ENCODE measurements around the gene DCXR.
A peak's percentile ranks its signal among the peaks of the same experiment; 100 is the strongest.

The DCXR gene

DNA sequence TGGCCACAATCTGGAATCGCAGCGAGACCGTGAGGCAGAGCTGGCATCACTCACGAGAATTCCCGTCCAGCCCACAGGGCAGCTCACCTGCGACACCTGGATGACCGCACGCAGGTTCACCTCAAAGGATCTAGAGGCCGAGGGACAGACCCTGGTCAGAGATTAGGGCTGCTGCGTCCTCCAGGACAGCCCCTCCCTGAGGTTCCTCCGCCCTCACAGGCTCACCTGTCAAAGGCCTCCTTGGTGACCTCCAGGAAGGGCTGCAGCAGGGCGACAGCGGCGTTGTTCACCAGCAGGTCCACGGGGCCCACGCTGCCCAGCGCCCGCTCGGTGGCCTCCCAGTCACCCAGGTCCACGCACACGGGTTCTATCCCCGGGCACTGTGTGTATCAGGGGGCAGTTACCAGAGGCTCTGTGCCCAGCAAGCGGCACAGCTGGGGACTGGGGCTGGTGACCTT is 834 bp downstream of the DCXR start:
- no peak for DNase-seq

DNA sequence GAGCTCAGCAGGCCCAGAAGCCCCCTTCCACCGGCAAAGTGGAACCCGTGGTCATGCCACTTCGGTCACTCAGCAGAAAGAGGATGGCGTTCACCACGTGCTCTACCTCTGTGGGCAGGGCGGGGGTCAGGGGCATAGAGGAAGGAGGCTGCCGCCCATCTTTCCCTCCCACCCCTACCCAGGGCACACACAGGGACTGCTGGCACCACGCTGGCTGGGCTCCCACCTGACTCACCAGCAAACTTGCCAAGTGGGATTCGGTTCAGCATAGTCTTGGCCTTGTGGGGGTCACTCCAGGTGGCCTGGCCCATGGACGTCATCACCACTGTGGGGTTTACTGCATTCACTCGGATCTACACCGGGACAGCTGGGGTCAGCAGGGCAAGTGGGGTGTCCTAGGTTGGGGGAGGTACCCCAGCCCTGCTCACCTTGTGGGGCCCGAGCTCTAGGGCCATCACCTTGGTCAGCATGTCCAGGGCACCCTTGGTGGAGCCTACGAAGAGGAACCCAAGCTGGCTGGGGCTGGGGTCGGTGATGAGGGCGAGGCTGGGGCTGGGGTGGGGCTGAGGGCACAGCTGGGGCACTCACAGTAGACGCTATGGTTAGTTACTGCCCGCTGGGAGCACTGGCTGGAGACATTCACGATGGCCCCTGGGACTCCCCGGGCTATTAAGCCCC is 1.4 kb downstream of the DCXR start:
- no peak for DNase-seq

DNA sequence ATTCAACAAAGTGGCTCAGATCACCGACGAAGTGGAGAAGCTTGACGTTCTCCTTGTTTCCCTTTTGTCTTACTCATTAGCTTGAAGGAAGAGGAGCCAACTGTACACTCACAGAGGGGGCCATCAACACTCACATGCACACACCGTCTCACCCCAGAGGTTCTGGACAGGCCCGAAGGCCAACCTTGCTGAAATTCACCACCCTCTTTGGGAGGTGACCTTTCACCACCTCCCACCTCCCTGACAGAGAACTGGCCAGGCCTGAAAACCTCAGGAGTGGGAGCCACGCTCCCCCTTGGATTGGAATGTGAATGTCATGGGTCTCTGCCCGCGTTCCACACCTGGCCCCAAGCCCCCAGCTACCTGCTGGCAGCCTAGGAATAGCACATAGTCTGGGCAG is 2.0 kb downstream of the DCXR start:
- DNase-seq, result no peak

DNA sequence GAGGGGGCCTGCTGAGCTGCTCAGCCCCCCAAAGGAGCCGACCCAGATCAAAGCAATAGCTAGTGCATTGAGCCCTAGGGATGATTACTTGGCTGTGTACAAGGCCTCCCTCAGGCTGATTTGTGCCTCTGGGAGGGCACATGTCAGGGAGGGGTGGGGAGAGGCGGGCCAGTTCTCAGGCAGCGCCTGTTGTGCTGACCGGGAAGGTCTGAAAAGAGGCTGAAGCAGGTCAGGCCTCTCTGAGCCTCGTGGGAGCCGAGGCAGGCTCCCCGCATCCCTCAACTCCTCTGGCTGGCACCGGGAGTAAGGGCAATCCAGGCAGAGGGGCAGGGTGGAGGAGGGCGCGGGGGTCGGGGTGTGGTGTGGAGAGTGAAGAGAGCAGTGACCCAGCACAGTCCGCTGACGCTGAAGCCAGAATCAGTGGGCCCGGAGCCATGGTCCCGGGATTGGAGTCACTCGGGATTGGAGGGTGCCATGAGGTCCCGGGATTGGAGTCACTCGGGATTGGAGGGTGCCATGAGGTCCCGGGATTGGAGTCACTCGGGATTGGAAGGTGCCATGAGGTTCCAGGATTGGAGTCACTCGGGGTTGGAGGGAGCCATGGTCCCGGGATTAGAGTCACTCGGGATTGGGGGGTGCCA is 3.0 kb downstream of the DCXR start:
- DNase-seq, result no peak

DNA sequence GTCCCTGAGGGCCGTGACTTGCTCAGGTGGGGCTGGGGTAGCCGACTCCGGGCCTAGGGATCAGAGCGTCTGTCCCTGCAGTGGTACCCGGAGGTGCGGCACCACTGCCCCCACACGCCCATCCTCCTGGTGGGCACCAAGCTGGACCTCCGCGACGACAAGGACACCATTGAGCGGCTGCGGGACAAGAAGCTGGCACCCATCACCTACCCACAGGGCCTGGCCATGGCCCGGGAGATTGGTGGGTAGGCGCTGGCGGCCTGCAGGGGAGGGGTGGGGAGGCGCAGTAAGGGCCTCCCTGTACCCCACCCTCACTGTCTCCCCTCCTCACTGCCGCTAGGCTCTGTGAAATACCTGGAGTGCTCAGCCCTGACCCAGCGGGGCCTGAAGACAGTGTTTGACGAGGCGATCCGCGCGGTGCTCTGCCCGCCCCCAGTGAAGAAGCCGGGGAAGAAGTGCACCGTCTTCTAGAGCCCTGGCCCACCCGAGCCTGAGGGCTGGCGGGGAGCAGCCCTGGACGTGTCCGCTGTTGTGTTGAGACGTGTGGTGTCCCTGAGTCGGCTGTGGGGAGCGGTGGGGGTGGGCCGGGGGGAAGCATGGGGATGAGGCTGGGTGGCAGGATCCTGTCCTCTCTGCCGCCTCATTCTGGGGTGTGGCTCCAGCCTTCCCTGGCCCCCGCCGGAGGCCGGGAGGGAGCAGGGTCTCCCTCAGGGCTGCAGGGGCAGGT is 4.0 kb downstream of the DCXR start:
- no peak for DNase-seq

DNA sequence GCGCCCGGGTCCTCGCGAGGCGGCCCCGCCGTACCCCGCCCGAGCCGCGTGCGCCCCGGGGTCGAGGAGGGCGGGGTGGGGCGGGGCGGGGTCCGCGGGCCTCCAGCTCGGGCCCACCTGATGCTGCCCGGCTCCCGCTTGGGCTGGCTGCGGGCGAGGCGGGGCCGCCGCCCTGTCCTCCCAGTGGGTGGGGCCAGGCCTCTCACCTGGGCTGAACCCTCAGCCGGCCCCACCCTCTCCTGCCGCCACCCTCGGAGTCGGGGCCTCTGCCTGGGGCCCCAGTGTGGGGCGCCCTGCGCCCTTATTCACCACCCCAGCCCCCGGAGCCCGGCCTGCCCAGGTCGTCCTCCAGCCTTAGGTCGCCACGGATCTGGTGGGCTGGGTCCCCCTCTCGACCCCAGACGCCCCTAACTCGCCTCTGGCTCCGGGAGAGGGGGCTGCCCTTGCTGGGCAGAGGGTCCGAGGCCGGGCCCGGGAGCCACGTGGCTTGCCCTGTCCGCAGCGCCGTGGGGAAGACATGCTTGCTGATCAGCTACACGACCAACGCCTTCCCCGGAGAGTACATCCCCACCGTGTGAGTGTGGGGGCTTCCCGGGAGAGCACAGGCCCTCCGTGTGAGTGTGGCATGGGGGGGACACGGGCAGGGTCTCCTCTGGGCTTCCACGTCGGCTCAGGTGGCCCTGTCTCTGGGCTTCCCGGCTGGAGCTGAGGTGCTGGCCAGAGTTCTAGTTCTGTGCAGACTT is 5.4 kb downstream of the DCXR start:
- DNase-seq, result no peak

DNA sequence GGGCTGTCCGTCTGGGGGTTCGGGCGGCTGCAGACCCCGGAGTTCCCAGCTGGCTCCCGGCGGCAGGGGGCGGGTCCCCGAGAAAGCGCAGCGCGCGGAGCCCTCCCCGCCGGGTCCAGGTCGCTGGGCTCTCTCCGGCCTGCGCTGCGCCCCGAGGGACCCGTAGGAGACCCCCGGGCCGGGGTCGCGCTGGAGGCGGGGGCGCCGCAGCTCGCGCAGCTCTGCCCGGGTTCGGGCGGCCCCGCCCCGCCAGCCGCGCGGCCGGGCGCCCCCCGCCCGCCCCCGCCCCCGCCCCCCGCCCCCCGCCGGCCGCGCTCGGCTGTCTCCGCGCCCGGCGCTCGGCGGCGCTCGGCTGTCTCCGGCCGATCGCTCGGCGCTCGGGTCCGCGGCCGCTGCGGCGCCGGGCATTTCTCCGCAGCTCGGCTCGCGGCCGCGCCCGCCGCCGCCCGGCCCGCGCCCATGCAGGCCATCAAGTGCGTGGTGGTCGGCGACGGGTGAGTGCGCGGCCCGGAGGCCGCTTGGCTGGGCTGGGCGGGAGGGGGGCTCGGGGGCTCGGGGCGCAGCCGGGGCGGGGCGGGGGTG is 6.1 kb downstream of the DCXR start, which contains the start of gene RAC3:
TSS of gene RAC3 (plus strand) at position 376 of the 582 bp plus-strand sequence. CDS start at position 460, 84 bp downstream.
- DNase-seq, result no peak

DNA sequence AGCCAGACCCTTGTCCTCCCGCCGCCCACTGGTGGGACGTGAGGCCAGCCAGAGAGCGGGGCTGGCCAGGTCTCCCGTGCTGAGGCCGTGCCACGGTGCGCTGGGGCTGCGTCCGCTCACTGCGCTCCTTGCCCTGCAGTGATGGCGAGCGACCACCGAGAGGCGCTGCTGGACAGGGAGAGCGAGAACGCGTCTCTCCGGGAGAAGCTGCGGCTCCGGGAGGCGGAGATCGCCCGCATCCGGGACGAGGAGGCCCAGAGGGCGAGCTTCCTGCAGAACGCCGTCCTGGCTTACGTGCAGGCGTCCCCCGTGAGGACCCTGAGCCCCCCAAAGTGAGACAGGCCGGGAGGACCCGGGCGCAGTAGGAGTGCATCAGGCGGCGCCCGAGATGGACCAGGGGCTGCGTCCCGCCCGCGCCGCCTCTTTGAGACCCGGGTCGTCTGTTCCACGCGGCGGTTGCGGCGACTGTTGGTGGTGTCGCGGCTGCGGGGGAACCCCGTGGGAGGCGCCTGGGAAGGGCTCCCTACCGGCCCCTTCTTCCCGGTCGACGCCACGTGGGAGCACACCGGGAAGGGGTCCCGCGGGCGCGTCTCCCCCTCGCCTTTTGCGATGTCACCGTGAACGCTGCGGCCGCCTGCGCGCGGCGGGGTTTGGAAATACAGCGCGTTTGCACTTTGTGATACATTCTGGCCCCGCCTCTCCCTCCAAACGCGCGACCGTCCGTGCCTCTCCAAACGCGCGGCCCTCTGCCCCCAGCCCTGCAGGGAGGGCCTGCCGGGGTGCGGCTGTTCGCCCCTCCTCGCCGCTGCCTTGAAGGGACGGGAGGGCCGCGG is 6.8 kb downstream of the DCXR start:
- DNase-seq, result peak; percentile 72

DNA sequence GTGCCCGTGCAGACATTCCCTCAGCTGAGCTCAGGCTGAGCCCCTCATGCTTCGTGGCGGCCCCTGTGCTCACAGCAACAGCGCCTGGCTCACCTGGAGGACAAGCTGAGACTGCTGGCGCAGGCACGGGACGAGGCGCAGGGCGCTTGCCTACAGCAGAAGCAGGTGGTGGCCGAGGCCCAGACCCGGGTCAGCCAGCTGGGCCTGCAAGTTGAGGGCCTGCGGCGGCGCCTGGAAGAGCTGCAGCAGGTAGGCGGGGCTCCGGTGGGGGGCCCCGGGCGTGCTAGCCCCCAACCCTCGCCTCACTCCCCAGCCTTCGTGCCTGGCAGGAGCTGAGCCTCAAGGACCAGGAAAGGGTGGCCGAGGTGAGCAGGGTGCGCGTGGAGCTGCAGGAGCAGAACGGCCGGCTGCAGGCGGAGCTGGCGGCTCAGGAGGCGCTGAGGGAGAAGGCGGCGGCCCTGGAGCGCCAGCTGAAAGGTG is 7.5 kb downstream of the DCXR start:
- no peak for DNase-seq

DNA sequence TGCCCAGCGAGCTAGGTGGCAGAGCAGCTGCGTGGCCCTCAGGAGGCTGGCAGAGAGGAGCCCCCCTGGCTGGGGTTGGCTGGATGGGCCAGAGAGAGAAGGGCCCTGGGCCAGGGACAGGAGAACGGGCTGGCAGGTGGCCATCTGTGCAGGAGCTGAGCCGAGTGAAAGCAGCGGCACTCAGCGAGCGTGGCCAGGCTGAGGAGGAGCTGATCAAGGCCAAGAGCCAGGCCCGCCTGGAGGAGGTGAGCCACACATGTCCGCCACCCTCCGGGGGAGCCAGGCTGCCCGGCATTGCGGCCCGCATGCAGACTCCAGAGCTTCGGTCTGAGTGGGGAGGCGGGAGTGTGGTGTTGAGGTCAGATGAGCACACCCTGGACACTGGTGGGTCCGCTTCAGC is 8.1 kb downstream of the DCXR start:
- no peak for DNase-seq

DNA sequence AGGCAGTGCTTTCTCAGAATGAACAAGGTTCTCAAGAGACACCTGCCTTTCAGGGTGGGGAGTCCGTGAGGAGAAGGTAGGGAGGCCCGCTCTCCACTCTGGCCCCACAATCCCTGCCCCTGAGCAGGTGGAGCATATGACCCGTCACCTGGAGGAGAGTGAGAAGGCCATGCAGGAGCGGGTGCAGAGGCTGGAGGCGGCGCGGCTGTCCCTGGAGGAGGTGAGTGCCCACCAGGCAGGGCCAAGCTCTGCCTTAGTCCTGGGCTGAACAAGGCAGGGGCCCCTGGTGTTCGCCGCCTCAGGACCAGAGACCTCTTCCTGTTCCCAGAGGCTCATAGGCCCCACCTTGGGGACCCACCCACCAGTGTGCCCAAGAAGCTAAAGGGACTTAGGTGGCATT is 8.5 kb downstream of the DCXR start:
- no peak for DNase-seq

DNA sequence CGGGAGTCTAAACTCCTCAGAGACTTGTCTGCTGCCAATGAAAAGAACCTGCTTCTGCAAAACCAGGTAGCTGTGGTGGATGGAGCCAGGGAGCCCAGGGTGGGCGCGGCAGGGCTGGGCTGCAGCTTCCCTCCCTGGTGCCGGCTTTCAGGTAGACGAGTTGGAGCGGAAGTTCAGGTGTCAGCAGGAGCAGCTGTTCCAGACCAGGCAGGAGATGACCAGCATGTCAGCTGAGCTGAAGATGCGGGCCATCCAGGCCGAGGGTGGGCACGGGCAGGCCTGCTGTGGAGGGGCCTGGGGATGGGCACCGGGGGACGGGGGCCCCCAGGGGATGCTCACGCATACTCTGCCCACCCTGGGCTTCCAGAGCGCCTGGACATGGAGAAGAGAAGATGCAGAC is 9.3 kb downstream of the DCXR start:
- DNase-seq, result no peak

DNA sequence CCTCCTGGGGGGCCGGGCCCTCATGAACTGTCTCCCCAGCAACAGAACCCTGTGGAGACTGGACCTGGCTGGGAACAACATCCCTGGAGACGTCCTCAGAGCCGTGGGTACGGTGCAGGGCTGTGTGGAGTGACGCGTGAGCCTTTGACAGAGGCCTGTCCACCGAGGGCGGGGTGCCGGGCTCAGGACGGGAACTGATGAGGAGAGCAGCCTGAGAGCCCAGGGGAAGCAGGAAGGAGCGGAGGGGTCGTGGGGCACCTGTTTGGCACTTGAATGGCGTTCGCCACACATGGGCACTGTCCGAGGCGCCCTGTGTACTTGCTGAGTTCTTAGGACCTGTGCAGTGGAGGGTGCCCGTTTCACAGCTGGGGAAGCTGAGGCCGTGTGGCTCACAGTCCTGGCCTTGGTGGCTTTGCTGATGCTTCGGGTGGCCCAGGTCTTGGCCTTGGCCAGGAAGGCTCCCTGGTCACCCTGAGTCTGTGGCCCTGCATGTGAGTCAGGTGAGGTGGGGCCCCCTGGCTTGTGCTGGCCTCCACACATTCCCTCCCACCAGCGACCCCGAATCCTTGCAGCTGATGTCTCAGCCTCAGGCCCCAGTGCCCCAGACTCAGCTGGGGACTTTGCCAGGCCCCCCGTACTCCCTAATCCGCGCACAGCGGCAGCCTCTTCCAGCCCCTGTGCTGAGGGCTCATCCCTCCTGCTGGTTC is 11.9 kb downstream of the DCXR start:
- no peak for DNase-seq

DNA sequence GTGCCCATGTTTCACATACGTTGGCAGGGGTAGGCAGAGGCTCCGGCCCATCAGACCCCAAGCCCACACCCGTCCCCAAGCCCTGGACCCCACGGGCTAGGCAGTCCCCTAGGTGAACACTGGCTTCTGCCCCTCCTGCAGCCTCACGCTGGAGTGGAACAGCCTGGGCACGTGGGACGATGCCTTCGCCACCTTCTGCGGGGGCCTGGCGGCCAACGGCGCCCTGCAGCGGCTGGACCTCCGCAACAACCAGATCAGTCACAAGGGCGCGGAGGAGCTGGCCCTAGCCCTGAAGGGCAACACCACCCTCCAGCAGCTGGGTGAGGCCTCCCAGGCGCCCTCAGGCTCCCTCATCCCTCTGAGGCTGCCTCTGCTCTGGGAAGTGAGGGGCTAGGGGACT is 12.6 kb downstream of the DCXR start:
- DNase-seq, result no peak

DNA sequence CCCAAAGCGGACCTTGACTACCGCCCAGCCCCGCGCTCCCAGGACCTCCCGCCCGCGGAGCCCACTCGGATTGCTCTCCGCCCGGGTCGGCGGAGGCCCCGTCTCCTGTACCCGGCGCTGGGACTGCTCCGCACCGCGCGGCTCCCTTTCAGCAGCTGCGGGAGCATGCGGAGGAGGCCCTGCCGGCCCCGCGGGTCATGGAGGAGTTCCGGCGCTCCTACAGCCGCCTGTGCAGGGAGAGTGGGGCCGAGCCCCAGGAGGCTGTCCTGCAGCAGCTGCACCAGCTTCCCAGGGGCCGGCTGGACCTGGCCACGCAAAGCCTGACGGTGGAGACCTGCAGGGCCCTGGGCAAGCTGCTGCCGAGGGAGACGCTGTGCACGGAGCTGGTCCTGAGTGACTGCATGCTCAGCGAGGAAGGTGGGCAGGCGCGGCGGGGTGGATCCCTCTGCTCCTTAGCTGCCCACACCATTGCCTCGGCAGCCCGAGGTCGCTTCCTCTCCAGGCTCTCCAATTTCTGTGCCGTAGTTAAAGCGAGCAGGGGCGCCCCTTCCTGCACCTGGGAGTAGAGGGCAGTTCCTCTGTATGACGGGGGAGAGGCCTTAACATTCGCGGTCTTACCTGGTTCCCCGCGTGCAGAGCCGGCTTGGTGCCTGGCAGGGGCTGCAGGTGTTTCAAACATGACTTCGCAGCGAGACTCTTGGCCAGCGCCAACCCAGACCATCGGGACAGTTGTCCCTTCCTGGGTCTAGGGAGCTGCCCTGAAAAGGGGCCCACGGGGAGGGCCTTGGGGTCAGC is 13.9 kb downstream of the DCXR start:
- no peak for DNase-seq

DNA sequence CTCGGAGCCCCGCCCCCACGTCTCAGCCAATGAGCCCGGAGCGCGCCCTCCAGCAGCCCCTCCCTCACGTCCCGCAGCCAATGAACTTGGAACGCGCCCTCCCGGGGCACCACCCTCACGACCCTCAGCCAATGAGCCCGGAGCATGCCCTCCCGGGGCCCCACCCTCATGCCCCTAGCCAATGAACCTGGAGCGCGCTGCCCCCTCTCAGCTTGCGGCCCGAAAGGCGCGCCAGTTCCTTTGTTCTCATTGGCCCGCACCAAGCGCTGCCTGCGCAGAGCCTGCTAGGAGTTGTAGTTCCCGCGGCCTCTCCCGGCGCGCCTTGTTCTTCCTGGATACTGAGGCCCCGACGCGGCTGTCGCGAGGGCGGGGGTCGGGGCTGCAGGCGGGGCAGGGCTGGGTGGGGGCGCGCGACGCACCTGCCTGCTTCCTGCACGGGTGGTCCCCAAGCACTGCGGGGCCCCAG is 14.5 kb downstream of the DCXR start, which contains the start of gene LRRC45:
TSS of gene LRRC45 (plus strand) at position 325 of the 466 bp plus-strand sequence. CDS start 339 bp downstream, outside the sequence.
- peak; percentile 100 for DNase-seq

DNA sequence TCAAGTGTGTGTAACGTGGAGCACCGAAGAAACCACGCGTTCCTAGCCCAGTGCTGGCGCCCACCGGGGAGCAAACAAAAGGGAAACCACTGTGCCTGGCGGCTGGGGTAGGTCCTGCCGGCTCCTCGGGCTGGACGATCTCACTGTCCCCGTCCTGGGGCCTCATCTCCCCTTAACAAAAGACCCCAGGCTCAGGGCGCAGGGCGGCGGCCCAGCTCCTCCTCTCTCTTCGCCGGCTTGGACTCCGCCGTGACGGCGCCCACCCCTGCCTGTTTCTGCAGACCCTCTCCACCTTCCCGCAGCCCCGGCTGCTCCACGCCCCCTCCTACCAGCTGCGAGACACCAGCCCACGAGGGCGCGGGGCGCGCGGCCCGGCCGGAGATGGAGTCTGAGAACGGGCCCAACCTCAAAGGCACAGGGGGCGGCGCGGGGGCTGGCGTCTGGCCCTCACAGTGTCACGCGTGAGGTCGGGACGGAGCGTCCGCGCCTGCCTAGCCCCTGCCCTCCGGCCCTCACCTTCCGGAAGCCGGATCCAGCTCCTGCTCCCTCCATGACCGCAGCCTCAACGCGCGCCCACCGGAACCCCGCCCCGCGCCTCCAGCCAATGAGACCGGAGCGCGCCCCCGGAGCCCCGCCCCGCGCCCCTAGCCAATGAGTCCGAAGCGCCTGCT is 15.1 kb downstream of the DCXR start, which contains the start of gene CENPX:
TSS of gene CENPX (minus strand) at position 569 of the 671 bp plus-strand sequence. CDS start at position 552, 17 bp downstream.
- no peak for DNase-seq

DNA sequence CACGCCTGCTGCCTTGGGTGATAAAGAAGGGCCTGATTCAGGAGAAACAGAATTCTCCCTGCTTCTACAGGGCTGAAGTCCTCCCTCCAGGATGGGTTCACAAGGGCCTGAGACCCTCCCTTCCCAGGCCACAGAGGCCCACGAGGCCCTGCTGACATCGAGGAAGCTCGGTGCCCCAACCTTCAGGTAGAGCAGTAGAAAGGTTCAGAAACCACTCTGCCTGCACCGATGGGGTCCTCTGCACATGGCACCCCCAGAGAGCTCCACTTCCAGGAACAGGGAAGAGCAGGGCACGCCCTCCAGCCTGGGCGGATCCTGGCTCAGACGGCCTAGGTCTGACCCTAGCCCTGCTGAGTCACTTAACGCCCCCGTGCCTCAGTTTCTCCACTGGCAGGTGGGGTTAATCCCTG is 15.6 kb downstream of the DCXR start:
- DNase-seq, result no peak
